NCI-H1930 (cell line): ENCODE measurements around the gene ARPC5L.
"Not testable (repeated sequence)": the region's sequence is repeated elsewhere in the genome, so short reads cannot be mapped to it uniquely, and the experiment has no call there.

ENCODE experiments used
- DNase-seq, 2 experiments: peaks; one replicate each; lab custom pipeline; 2025; lab: John Stamatoyannopoulos, UW

ARPC5L gene

DNA sequence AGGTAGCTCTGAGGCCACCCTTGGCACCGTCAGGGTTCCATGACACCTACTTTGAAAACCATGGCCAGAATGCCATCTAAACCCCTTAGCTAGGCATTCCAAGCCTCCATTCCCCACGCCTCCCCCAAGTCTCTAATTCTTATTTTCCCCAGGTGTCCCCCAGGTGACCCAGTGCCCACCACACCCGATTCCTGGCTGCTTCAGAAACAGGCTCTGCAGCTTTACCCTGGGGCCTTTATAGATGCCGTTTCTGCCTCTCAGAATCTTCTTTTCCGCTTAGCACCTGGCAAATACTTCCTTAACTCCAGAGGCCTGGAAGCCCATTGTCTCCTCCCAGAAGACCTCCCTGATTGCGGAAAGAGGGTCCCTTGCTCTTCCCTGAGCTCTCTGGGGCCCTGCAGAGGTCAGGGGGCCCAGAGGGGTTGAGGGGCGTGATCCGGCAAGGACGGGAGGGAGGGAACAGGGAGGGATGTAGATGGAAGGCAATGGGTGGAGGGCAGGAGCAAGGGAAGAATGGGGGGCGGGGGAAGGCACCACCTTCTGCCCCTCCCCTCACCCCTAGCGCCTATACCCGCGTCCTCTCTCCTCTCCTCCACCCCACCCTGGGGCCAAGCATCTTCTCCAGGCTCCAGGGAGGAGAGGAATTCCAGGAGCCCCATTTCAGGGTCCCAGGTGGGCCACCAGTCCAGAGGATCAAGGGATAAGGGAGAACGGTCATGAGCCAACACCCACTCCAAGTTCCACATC, 20.7 kb upstream of the ARPC5L start:
- DNase-seq, result no peak

DNA sequence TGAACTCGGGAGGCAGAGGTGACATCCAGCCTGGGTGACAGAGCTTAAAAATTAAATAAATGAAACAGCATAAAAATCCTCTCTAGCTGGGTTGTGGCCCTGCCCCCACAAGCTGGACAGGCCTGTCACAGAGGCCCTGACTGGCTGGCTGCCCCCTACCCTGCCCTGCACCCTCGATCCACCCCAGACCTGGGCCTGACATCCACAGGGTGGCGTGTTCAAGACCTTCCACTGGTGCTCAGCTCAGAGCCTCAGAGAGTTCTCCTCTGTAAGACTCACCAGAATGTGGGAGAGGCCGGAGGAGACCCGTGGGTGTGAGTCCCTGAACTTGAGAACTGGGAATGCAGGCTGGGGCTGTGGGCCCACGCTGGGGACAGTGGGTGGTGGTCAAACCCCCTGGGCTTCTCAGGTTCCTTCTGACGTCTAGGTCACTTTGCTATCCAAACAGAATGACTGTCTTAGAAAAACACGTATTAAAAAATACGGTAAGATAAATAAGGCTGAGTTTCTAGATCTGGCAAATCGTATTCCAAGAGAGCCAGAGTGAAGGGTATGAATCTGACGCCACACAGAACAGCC, 18.4 kb upstream of the ARPC5L start:
- no peak for DNase-seq

- no peak for DNase-seq
These were observed 17.6 kb upstream of the ARPC5L start for GRCh38 chr9:124844291-124844690.

- not testable (repeated sequence) for DNase-seq
These were observed 15.5 kb upstream of the ARPC5L start for GRCh38 chr9:124846467-124846866.

- DNase-seq, result no peak
These were observed 15.0 kb upstream of the ARPC5L start for GRCh38 chr9:124846969-124847368.

DNA sequence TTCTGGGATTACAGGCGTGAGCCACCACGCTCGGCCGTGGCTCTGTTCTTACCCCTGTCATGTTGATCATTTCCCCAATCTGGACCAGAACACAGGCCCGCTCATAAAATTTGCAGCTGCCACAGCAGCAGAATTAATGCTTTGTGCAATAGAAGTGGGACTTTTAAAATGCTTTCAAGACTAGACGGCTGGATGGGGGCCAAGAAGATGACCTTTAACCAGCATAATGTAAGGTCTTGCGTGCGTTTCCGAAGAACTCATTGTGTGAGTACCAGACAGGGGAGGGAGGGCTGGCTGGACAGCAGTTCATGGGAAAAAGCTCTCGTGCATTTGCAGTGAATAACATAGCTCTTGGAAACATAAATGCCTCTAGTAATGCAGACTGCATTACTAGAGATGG, 12.1 kb upstream of the ARPC5L start:
- no peak for DNase-seq

DNA sequence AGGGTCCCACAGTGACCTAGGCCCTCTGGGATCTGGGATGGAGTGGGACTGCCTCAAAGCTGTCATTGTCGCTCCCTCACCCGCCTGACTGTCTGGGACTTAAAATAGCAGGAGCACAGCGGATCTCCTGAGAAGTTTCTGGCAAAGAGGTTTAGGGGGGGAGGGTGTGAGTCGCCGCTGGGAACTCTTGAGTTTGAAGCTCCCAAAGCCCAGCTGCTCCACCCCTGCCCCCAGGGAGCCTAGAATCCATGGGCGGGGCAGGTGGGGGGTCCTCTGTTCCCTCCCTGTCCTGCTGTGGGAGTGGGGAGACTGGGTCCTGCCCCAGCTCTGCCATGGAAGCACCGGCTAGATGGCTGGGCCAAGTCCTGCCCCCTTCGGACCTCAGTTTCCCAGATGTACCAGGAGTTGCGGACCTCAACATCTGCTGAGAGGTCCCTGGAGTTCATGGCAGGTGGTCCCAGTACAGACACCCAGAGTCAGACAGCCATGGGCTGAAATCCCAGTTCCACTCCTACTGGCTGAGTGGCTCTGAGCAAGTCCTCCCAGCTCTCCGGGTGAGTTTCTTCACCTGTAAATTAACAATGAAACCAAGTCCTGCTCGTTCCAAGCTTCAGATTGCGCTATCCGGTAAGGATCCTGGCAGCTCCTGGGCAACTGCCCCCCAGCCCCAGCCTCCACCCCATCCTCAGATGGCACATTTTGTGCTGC, 9.7 kb upstream of the ARPC5L start:
- no peak for DNase-seq

DNA sequence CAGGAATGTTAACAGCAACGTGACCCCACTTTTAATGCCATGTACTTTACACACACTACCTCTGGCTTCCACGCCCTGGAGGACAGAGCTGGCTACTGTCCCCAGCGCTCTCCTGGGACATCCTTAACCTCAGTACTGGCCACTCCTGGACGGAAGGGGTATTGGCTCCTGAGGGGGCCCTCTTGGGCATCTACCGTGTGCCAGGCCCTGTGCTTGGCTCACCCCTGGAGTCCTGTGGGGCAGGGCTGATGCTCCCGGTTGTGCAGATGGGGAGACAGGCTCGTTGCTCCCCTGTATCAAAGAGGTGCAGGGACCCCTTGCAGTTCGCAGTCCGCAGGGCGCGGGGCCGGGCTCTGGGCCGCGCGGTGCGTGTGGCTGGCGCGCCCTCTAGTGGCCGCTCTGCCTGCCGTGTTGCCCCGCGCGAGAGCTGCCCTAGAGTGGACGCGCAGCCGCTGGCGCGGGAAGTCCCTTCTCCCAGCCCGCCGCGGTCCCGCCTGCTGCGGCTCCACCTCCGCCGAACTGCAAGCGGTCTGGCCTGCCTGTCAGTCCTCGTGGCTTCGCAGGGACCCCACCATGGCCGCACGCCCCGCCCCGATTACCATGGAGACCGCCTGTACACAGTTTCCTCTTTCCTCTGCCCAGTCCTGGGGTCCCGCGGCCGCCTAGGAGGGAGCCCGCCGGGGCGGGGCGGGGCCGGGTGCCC, 8.9 kb upstream of the ARPC5L start, which contains the start of gene WDR38:
Gene WDR38, plus strand, starts transcription at position 632 of the 703 bp plus-strand sequence. CDS start 72 bp downstream, outside the sequence.
- peak; percentile 50 to 62 for DNase-seq

DNA sequence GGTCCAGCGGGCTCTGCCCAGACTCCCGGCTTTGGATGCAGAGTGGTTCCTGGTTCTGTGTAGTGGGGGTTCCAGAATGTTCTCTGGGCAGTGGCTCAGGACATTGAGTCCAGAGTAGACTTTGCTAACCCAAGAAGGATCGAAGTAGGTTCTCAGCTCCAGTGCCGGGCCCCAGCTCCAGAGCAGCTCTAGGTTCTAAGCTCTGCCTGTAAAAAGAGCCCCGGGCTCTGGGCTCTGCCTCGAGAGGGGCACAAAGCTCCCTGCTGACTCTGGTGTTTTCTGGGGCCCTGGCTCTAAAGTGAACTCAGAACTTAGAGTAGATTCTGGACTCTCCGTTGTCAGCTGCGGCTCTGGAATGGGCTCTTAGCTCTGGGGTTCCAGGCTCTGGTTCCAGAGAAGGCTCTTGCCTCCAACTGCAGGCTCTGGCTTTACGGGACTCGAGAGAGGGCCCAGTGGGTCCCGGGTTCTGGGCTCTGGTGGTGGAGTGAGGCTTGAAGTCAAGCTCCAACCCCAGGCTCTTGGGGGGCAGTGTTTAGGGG, 8.3 kb upstream of the ARPC5L start:
- DNase-seq, result no peak

DNA sequence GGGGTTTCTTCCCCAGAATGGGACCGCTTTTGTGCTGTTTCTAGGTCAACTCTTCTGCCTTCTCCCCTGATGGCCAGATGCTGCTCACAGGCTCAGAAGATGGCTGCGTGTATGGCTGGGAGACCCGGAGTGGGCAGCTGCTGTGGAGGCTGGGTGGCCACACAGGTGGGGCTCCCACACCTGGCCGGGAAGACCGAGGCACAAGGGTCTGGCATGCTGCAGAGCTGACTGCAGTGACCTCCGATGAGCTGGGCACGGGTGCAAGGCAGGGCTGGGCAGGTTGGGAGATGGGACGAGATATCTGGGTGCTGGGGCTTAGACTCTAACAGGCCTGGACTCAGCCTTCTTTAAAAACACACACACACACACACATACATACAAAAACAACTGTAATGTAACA, 7.8 kb upstream of the ARPC5L start:
- no peak for DNase-seq

DNA sequence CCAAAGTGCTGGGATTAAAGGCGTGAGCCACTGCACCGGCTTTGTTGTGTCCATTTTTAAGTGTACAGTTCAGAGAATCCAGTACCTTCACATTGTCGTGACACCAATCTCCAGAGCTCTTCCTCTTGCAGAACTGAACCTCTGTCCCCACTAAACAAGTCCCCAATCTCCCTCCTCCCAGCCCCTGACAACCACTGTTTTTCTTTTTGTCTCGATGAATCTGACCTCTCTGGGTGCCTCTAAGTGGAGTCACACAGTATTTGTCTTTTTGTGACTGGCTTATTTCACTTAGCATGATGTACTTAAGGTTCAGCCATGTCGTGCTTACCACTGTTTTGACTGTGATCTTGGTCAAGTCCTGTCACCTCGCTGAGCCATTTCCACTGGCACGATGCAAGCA, 7.1 kb upstream of the ARPC5L start:
- no peak for DNase-seq

DNA sequence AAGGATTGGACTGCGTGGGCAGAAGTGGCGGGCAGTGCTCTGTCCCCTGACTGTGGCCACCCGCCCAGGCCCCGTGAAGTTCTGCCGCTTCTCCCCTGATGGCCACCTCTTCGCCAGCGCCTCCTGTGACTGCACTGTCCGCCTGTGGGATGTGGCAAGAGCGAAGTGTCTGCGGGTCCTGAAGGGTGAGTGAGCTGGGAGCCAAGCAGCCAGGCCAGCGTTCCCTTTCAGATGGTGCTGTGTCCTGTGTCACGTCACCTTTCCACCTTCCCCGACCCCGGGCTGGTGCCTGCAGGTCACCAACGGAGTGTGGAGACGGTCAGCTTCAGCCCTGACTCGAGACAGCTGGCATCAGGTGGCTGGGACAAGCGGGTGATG, 6.4 kb upstream of the ARPC5L start:
- no peak for DNase-seq

GRCh38 chr9:124855944-124856765, 5.8 kb upstream of the ARPC5L start:
- DNase-seq, result no peak

DNA sequence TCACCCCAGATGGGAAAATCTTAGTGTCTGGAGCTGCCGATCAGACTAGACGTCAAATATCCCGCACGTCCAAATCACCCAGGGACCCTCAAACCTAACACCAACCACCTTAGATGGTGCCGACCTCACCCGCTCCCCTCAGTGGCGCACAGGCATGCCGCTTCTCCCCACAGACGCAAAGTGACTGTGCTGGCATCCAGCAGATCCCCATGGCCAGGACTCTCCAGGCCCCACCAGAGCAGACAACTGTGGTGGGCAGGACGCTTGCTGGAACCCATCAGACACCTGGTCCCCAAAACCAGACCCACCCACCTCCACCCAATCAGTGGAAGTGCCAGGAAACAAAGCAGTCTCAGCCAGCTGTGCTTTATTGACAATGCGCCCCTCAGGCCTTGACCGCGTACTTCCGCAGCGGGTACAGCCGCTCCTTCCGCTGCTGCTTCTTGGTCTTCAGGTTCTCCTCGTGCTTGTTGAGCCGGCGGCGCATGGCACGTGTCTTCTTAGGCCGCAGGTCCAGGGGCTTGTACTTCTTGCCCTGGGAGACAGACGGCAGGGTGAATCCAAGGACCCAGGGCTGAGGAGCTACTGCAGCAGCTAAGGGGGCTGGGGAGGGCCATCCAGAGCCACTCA, 4.3 kb upstream of the ARPC5L start:
- DNase-seq, result no peak

DNA sequence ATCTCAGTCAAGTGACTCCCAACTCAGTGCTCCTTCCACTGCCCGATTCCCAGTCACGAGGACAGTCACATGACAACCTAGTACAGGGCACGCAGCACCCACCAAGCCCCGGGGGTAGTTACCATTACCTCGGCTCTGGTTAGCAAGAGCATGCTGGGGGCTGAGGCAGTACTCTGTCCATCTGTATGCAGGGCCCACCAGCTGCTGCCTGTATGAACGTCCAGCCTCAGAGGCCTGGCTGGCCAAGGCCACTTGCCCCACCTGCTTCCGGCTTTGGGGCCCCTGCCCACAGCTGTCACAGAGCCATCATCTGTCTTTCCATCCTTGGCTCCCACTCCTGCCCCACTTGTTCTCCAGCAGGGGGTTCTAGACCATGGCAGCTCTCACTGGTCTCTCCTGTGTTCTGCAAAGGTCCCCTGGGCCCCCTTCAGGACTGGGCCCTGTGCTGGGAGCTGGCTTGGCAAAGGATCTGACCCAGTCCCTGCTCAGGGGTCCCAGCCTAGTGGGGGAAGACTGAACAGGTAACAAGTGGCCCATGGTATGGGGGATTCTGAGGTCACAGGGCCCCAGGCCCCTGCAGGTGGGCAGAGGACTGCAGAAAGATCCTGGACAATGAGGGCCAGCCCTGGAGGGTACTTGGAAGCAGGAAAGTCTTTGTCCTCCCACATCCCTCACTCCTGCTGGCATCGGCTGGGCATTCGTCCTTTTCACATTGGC, 3.4 kb upstream of the ARPC5L start:
- no peak for DNase-seq

GRCh38 chr9:124859803-124860581, 1.9 kb upstream of the ARPC5L start:
- DNase-seq, result no peak

GRCh38 chr9:124860582-124861341, 1.2 kb upstream of the ARPC5L start:
- DNase-seq, result no peak

DNA sequence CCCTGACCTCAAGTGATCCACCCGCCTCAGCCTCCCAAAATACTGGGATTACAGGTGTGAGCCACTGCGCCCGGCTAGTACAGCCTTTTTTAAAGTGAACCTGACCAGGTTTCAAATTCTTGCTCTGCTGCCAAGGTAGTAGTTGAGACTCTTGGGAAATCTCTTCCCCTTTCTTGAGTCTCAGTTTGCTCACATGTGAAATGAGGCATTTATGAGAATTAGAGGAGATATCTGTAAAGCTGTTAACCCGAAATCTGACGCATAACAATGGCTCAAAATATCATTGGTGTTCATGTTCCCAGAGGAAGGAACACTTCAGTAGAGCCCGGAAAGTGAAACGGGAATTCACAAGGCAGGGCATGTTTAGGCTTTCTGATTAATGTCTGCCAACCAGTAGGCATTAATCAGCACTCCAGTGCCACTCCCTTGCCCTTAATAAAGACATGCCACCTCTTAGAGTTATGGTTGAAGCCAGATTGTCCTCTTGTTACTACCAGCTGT, 1.5 kb downstream of the ARPC5L start:
- DNase-seq, result no peak
